HepG2 (cell line): Measurements from ENCODE around the gene EHD1. TPM values are rescaled to one million over a fixed set of nuclear protein-coding genes. Genes with fewer than 3 reads are reported as not detected.

Experiments
- DR1 ChIP-seq: sonication (generic); formaldehyde crosslinking; IDR thresholded peaks from 2 replicates; pipeline ENCODE4 v1.8.0; 2021; ENCODE audit warnings: mild to moderate bottlenecking, missing genetic modification reagents, inconsistent platforms
- E2F5 ChIP-seq: sonication (generic); formaldehyde crosslinking; conservative IDR thresholded peaks from 2 replicates; pipeline ENCODE4 v1.4.0; 2020; ENCODE audit warnings: missing genetic modification reagents
- GATA4 ChIP-seq: sonication (generic); IDR thresholded peaks from 2 replicates; pipeline ENCODE4 v1.6.1; 2016; ENCODE audit warnings: antibody characterized with exemption, low read depth, borderline replicate concordance
- JARID2 ChIP-seq: sonication (generic); formaldehyde crosslinking; IDR thresholded peaks from 2 replicates; pipeline ENCODE4 v1.8.1; 2023; ENCODE audit warnings: missing genetic modification reagents, inconsistent platforms; ENCODE audit not compliant: insufficient replicate concordance
- SKI ChIP-seq: fragments of 450-650 bp; IDR thresholded peaks from one replicate; pipeline ENCODE4 v1.6.1; 2018; ENCODE audit warnings: mild to moderate bottlenecking; ENCODE audit not compliant: partially characterized antibody
- TERF1 ChIP-seq: sonication (generic); formaldehyde crosslinking; IDR thresholded peaks from 2 replicates; pipeline ENCODE4 v1.8.0; 2022; ENCODE audit warnings: mild to moderate bottlenecking, missing genetic modification reagents, moderate library complexity
- ZBTB44 ChIP-seq: sonication (generic); formaldehyde crosslinking; IDR thresholded peaks from 2 replicates; pipeline ENCODE4 v1.4.0; 2020; ENCODE audit warnings: missing genetic modification reagents
- ZBTB49 ChIP-seq: sonication (generic); formaldehyde crosslinking; IDR thresholded peaks from 2 replicates; pipeline ENCODE4 v1.4.0; 2020; ENCODE audit warnings: missing genetic modification reagents, borderline replicate concordance
- ZHX2 ChIP-seq, 2 experiments: sonication (generic) in 1 of 2; formaldehyde crosslinking in 1 of 2; IDR thresholded peaks; 2 replicates each; pipeline versions ENCODE4 v1.6.1 to v1.9.0; 2014 to 2022; ENCODE audit warnings: antibody characterized with exemption in 1 of 2, borderline replicate concordance in 1 of 2, inconsistent platforms in 1 of 2, low read depth in 1 of 2, missing genetic modification reagents in 1 of 2
- ZNF512 ChIP-seq: sonication (generic); formaldehyde crosslinking; IDR thresholded peaks from 2 replicates; pipeline ENCODE4 v1.4.0; 2020; ENCODE audit warnings: mild to moderate bottlenecking, missing genetic modification reagents
- ZNF543 ChIP-seq: sonication (generic); formaldehyde crosslinking; IDR thresholded peaks from 2 replicates; pipeline ENCODE4 v1.4.0; 2020; ENCODE audit warnings: mild to moderate bottlenecking, missing genetic modification reagents
- ZNF678 ChIP-seq: sonication (generic); formaldehyde crosslinking; IDR thresholded peaks from 2 replicates; pipeline ENCODE4 v1.4.0; 2020; ENCODE audit warnings: mild to moderate bottlenecking, missing genetic modification reagents
- ZNF879 ChIP-seq: sonication (generic); formaldehyde crosslinking; IDR thresholded peaks from 2 replicates; pipeline ENCODE4 v1.8.1; 2023; ENCODE audit warnings: missing genetic modification reagents
- polyA plus RNA-seq, 8 experiments: library from polyadenylated mRNA; depleted of rRNA in 3 of 8; stranded (reverse) in 7 of 8; unstranded in 1 of 8; fragments of >200 nt; fragmentation: Illumina TruSeq in 4 of 8; extraction: Trizol in 4 of 8; gene quantifications; 2 replicates each; pipeline versions ENCODE4 v1.2.1 to v1.2.3, GENCODE V29; 2011 to 2016; ENCODE audit warnings: low read depth in 4 of 8, missing spikeins in 1 of 8, mixed read lengths in 1 of 8; ENCODE audit not compliant: insufficient read depth in 1 of 8
- total RNA-seq, 5 experiments: library from RNA; depleted of rRNA; stranded (reverse); fragments of >200 nt; fragmentation: Illumina TruSeq; extraction: Trizol; gene quantifications; 2 replicates each; pipeline ENCODE4 v1.2.3, GENCODE V29; 2016; ENCODE audit warnings: low read depth in 1 of 5

EHD1 gene
- total and polyA plus RNA-seq, 2 of the 13 experiments (the other 11 are each of a cell fraction or from before 2014, with no cell fraction given), result 23.6 to 26.6 TPM

GRCh38 chr11:64916775-64917662 lies 38.6 kb upstream of the EHD1 start, which contains the start of gene ATG2A (continued):
- TF ChIP-seq JARID2 (CRISPR knock-in tag) (no peak), SKI (no peak), ZNF879 (CRISPR knock-in tag) (no peak), TERF1 (CRISPR knock-in tag) (no peak), GATA4 (no peak), ZNF543 (CRISPR knock-in tag) (peak; percentile 58; the same call in 1 of the 2 replicates), ZHX2 (IDR thresholded peaks at IDR 0.05; ENCODE audit: low read depth) (no peak), ZHX2 (CRISPR knock-in tag; IDR thresholded peaks at IDR 0.05; ENCODE audit: borderline replicate concordance) (no peak), ZBTB44 (CRISPR knock-in tag) (no peak), ZNF512 (no peak), ZBTB49 (no peak), E2F5 (CRISPR knock-in tag) (0 out of 2 replicates have a peak, but pooled peaks have one; percentile 47), ZNF678 (CRISPR knock-in tag) (no peak), DR1 (CRISPR knock-in tag) (no peak; the same call in 1 of the 2 replicates)
